Measurements from ENCODE around the gene NUDT12.

NUDT12 gene

GRCh38 chr5:103539376-103540330 lies 22.9 kb downstream of the NUDT12 start:
- DNase-seq, result no peak

- no peak for DNase-seq
Observed at GRCh38 chr5:103532086-103532734, 30.4 kb downstream of the NUDT12 start.

- no peak for DNase-seq
Observed at GRCh38 chr5:103526164-103526915, 36.2 kb downstream of the NUDT12 start.

DNA sequence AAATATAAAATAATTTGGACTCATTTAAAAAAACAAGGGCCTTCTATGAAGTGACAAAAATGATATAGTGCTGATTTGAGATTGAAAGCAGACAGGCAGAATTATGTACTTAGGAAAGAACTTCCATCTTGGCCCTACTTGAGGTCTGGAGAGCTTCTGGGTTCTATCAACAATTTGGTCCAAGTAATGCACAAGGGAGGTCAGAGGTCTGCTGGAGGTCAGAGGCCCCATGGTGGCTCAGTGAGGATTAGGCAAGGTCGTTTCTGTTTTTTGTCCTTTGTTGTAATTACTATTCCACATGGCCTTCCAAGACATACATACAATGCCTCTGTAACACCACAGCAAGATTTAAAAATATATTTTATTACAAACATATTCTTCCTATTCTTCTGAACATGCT lies 37.2 kb downstream of the NUDT12 start:
- DNase-seq, result no peak

- no peak for DNase-seq
Observed at GRCh38 chr5:103523319-103523718, 39.3 kb downstream of the NUDT12 start.

DNA sequence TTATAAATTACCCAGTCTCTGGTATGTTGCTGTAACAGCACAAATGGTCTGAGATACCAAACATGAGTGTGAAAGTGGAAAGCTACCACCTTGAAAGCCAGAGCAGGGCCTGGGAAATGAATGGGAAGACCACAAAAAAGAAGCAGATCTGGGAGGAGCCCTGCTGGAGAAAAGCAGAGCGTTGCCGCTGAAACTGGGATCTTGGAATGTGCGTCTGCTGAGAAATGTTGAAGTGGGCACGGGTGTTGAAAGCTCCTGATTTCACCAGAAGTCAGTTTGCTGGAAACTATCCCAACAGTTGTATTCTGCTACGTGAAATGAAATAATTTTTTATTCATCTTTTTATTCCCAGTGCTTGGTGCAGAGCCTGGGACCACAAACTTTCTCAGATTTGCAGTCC lies 40.0 kb downstream of the NUDT12 start:
- no peak for DNase-seq

- DNase-seq, result no peak
Observed at GRCh38 chr5:103519550-103519949, 43.0 kb downstream of the NUDT12 start.

GRCh38 chr5:103514371-103514770 lies 48.2 kb downstream of the NUDT12 start:
- no peak for DNase-seq

DNA sequence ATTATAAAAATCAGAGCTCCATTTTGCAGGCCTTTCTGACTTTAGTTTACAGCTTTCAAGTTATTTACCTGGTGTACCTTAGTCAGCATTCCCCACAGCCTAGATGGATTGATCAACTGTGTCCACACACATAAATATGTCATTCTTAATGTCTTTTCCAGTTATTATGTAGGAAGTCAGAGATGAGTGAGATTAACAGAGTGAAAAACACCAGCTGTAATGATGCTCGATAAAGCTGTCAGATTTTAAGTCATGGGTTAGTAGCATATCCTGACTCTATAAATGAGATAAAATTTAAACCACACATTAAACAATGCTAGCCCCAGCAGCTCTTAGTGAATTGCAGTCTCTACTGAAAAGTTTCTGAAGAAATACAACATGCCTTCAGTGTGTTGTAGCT lies 48.9 kb downstream of the NUDT12 start:
- no peak for DNase-seq

DNA sequence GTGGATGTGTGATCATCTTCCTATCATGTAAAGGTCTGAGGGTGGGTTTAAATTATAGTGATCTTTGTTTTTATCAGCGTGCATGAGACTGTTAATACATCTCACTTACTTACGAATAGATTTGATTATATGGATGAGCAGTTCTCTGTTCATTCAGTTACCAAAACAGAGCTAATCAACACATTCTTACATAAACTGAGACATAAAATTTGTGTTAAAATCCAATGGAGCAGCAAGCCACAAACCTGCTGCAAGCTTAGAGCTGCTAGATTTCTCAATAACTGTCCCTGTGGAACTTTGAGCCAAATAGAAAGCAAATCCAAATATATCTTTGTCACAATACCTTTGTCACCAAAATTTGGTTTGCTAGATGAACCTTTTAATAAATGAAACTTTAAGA lies 50.1 kb downstream of the NUDT12 start:
- no peak for DNase-seq

DNA sequence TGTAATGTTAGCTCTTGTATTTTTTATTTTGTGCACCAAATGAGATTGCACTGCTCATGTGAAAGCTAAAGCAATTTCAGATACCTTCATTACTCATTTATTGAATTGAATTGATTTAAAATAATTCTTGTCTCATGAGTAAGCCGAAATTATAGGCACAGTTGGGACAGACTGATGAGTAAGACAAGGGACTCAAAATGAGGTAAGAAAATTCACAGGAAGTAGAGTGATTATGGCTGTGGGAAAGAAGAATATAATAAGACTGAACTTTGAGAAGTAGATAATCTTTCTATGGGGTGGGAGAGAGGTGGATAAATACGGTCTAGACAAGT lies 51.1 kb downstream of the NUDT12 start:
- no peak for DNase-seq

DNA sequence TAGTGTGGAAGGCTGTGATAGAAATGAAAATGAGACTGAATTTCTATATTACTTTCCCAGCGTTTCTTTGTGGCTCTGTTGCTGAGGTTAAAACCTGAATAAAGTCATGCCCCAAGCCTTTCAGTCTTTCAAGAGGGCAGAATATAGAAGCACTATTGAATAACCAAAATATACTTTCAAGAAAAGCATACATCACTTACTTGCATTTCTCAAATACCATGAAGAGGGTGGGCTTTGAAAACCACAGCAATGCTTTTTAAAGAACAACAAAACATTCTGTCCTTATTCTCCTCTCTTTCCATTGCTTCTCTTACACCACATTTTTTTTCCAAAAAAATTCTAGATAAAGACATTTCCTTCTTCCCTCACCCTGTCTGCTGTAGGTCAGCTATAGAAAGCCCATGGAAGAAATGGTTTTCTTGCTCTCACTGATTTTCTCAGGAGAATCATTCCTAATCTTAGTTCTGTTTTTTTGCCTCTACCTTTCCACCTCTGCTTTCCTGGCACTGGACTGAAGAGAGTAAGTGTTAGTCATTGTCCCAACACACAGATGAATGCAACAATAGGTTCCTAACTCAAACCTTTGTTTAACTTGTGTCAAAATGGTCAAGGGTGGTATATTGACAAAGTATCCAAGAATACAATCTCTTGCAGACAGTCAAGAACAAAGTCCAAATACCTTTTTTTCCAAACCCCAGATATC lies 51.6 kb downstream of the NUDT12 start:
- DNase-seq, result no peak

DNA sequence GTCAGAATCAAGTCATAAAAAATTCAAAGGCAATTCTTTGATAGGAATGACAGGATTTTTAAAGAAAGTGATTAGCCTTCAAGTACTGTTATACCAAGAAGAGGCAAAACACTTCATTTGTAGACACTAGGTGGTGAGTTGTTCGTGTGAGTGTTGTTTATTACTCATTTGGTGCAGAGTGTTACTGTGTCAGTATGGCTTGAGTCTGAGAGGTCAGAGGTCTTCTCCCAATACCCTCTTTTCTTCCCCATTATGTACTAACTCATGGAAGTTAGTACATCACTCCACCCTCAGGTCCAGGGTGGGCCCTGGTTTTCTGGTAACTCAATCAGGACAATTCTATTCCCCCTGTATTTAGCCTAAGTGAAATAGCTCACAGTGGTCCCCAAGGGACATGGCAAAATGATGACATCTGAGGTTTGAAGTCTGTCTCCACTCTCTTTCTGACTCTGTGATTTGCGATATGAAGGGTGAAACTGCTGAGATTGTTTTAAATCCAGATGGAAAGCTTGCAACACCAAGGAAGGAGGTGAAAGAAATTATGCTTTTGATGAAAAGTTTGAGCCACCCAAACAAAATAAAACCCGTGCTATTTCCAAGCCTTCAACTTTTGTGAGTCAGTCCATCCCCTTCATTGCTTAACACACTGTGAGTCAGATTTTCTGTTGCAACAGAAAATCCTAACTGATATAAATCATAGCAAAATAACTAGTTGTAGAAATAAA lies 56.8 kb downstream of the NUDT12 start:
- DNase-seq, result no peak

DNA sequence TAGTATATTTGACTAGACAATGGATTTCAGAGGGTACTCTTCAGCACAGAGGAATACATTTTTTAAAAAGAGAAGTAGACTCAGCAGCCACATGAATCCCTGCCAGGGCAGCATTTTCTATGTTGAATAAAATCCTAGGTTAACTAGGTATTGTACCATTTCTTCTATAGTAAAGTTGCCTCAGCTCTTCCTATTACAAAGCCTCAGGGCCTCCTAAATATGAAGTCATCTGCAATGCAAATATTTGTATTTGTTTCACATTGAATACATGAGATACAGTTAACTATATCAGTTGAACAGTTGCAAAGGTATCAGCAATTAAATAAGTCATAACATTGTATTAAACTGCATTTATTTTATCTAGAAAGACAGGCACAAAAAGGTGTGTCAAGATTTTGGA lies 59.5 kb downstream of the NUDT12 start:
- DNase-seq, result no peak

DNA sequence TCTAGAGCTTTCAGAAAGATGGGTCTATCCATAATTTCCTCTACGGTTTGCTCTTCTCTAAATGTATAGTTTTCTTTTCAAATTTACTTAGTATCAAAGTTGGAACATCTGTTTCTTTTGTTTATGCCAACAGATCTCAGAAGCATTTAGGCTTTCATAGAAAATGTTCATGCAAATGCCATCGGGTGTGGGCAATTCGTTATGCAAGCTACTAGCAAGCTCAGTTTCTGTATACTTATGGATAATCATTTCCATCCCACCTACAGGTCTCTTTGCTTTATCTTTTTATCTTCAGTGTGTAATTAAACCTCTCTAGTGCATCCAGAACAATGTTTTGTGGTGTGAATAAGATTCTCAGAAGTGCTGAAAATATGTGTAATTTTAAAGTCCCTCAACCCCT lies 59.9 kb downstream of the NUDT12 start:
- DNase-seq, result no peak
